Jurkat, Clone E6-1 (cell line): Measurements from ENCODE around the gene CEP63. TPM values are rescaled to one million over a fixed set of nuclear protein-coding genes. Genes with fewer than 3 reads are reported as not detected.

Experiments
- DNase-seq: peaks from one replicate; pipeline ENCODE4 v3.0.0-alpha.2; 2011; ENCODE audit warnings: low read depth, low spot score
- H3K4me3 ChIP-seq: 2 replicates; pipeline ENCODE4 v1.5.1; 2011; ENCODE audit warnings: mild to moderate bottlenecking, low read length, control low read depth, moderate library complexity
- polyA plus RNA-seq: library from polyadenylated mRNA; unstranded; fragments of >200 nt; gene quantifications from one replicate; pipeline ENCODE4 v1.2.1, GENCODE V29; 2012; ENCODE audit warnings: missing spikeins; ENCODE audit not compliant: insufficient read length, insufficient read depth

CEP63 gene
- polyA plus RNA-seq = 59.2 TPM

DNA sequence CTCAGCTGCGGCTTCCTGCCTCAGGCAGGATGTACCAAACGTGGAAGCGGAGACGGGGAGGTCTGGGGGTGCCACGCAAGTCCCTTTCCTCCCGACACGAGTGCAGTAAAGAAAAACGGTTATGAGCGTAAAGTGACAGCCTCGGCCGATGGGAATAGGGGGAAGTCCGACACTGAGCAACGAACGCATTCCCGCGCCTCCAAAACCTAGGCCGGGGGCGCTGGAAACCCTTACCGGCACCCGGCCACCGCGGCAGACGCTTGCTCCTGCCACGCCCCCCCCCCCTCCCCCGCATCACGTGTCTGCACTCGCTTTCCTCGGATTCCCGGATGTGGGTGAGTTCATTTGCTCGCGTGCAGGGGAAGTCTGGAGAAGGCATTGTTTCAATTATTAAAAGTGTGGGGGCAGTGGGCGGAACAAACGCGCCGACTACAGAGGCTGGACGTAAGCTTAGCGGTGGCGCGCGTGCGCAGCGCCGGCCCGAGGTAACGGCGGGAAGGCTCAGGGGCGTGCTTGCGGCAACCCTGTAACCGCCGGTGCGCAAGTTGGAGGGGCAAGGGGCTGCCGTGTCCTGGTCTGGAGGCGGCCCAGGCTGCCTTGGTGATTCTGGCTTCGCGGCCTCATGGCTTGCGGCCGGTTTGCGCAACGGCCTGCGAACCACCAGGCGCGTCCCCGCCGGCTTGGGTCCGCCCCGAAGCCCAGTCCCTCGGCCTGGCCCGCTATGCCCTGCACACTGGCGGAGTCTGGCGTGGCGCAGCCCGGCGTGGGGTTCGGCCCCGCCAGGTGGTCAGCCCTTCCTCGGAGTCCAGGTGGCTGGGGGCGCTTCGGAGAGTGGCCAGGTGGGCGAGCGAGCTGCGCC is at the start of gene CEP63, which contains the start of gene ANAPC13:
CEP63 (plus strand) TSS at position 340 of the 859 bp plus-strand sequence. CDS start 9,264 bp downstream, outside the sequence.
ANAPC13 (minus strand) TSS at position 268 of the 859 bp plus-strand sequence. CDS start 3,081 bp downstream, outside the sequence.
- DNase-seq = peak; percentile 99

DNA sequence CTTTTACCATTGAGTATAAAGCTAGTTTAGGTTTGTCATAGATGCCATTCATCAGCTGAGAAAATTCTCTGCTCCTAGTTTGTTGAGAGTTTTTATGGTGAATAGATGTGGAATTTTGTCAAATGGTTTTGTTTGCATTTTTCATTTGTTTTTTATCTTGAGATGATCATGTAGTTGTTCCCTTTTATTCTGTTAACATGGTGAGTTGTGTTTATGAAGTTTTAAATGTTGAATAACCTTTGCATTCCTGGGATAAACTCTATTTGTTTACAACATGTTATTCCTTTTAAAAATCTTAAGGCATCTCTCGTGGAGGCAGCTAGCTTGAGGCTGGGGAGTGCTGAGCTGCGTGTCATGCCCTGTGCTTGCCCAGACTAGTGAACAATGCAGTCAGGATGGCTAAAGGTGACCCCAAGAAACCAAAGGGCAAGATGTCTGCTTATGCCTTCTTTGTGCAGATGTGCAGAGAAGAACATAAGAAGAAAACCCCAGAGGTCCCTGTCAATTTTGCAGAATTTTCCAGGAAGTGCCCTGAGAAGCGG is 48.6 kb upstream of the CEP63 start:
- DNase-seq = no peak
- H3K4me3 ChIP-seq = no peak overlapping the region

More for the DNA sequence above, at the start of gene CEP63, which contains the start of gene ANAPC13:
- peak within 1 kb of the TSS; percentile 92 for H3K4me3 ChIP-seq

DNA sequence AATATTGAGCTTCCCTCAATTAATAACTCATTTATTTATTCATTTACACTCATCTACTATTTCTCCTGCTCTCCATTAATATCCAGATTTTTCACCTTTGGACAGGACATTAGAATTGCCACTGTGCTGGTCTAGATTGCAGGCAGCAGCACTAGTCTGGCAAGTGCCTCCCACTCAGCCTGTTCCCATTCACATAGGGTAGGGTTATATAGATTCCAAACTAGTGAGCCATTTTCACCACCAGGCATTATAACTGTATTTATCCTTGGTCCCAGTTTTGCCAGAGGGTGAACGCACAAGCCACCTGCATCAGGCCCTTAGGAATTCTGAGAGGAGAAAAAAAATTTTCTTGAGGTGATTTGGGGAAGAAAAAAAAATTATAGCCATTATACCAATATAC is 44.5 kb upstream of the CEP63 start:
- no peak for DNase-seq
- no peak overlapping the region for H3K4me3 ChIP-seq

DNA sequence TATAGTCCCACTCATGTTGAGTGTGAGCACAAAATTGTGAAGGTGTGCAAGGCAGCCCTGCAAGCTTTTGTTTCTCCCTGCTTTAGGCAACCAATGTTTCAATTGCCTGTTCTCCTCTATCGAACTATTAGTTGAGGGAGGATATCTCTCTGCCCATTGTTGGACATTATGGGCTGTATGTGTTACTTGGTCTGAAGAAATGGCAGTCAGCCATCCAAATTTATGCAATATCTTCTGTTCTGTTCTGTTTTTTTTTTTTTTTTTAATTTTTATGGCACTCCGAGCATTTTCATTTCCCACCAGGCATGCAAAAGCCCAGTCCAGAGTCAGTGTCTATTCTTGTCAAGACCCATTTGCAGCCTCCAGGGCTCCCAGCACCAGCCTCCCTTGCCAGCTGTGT is 44.0 kb upstream of the CEP63 start:
- no peak overlapping the region for H3K4me3 ChIP-seq
- DNase-seq = no peak

DNA sequence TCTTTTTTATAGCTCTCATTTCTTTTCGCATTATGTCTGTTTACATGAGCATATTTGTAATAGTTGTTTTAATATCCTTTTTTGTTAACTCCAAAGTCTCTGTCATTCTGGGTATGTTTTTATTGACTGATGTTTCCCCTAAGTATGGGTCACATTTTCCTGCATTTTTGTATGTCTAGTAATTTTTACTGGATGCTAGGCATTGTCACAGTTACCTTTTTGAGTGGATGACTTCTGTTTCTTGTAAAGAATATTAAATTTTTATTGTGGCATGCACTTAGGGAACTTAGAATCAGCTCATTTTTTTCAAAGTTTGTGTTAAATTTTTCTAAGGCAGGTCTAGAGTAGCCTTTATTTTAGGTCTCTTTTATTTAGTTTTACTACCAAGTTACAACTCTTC is 40.8 kb upstream of the CEP63 start:
- no peak overlapping the region for H3K4me3 ChIP-seq
- no peak for DNase-seq

DNA sequence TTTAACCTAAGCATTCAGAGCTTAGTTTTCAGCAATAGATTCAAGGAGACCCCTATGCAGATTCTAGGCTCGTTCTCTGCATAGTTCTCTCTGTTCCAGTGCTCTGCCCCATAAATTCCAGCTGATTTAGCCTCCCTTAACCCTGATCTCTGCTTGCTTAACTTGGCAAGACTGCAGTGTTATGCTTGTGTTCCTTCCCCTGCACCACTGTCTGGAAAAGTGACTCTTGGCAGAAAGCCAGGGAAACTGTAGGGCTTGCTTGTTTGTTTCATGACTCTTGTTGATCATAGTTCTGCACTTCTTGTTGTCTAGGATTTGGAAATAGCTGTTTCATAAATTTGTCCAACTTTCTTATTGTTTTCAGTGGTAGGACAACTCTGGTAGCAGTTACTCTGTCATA is 40.2 kb upstream of the CEP63 start:
- H3K4me3 ChIP-seq = no peak overlapping the region
- no peak for DNase-seq

DNA sequence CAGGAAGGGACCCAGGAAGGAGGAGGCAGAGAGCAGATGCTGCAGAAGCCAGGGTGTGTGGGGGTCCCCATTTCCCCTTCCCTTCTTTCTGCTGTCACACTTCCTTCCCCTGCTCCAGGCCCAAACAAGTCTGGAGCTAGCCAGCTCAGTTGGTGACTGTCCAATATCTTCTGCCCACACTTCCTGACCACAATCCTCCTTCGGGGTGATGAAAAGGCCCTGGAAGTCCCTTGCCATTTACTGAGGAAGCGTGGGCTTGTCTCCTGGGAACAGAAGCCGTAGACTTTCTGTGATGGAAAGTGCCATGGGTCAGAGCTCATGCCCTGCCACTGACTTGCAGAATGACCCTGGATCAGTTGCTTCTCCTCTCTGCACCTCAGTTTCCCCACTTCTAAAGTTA is 39.1 kb upstream of the CEP63 start:
- H3K4me3 ChIP-seq = no peak overlapping the region
- DNase-seq = no peak

DNA sequence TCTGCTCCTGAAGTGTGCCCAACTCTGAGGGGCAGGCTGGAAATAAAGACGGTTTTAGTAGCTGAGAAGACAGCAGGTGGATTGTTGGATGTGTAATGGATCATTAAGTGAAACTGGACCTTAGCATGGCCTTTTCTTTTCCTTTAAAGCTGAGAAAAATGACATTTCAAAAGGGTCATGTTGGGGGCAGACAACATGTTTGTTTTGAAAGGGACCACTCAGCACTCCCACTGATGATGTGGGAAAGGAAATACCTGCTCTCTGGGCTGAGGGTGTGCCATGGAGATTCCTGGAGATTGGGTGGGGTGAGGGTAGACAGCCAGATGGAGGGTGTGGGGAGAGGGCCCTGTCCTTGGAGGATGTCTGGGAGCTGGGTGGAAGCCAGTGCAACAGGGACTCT is 38.5 kb upstream of the CEP63 start:
- no peak overlapping the region for H3K4me3 ChIP-seq
- no peak for DNase-seq

DNA sequence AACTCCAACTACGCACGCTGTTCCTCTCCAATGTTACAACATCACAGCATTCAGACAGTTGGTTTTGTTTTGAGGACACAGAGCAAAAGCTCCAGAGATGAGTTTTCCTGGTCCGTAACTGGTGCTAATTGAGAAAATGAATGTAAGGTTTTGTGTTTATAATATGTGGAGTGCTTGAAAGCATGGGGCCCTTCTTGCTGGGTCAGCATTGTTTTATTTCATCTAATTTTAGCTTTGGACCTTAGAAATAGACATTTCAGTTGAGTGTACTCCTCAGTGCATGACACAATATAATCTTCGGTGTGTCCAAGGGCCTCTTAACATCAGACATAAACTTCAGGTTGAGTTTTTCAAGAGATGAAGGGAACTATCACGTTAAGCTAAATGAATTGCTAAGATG is 37.2 kb upstream of the CEP63 start:
- no peak for DNase-seq
- no peak overlapping the region for H3K4me3 ChIP-seq

DNA sequence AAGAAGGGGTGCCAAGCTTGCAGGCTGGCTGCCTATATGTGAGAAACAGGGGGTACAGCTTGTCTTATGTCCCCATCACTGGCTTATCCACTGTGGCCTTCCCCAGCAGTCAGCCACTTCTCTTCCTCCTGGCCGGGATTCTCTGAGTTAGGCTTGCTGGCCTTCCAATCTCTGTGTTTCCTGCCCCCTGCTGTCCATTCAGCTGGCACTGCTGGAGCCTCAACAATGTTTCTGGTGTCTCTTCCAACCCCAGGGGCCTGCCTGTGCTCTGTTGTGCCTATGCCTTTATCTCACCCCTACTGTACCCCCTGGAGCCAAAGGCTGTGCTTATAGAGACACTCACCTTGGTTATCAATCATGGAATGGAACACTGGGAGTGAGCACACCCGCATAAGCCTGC is 36.6 kb upstream of the CEP63 start:
- no peak overlapping the region for H3K4me3 ChIP-seq
- DNase-seq = no peak

DNA sequence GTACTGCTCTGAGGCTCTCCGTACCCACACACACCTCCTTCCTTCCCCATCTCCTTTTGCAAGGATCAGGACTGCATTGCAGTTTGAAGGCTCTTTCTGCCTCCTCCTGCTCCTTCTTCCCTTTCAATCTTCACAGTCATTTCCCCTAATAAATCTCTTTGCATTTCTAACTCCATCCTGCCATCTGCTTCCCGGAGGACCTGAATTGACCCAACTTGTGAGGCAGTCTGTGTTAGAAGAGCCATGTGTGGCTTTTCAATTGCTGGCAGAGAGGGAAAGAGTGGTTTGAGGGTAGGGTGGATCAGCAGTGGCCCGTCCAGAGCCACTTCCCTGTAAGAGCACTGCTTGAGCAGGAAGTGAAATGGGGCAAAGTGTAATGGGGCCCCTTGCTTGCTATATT is 35.9 kb upstream of the CEP63 start:
- DNase-seq = no peak
- H3K4me3 ChIP-seq = no peak overlapping the region

DNA sequence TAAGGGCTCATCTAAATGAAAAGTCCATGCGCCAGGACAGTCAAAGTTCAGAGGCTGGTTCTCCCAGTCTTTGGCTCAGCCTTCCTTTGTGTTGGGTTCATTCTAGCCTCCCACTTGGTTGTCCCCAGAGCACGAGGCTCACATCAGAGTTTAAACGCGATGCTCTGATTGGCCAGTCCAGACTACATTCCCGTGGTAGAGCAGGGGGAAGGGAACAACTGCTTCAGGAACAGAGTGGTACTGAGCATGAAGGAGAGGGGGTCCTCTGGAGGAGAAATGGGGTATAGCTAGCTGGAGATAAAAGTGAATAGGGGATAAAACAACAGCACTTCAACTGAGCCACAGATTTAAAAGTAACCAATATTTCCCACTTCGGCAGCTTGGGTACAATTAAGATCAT is 32.2 kb upstream of the CEP63 start:
- H3K4me3 ChIP-seq = no peak overlapping the region
- DNase-seq = no peak

DNA sequence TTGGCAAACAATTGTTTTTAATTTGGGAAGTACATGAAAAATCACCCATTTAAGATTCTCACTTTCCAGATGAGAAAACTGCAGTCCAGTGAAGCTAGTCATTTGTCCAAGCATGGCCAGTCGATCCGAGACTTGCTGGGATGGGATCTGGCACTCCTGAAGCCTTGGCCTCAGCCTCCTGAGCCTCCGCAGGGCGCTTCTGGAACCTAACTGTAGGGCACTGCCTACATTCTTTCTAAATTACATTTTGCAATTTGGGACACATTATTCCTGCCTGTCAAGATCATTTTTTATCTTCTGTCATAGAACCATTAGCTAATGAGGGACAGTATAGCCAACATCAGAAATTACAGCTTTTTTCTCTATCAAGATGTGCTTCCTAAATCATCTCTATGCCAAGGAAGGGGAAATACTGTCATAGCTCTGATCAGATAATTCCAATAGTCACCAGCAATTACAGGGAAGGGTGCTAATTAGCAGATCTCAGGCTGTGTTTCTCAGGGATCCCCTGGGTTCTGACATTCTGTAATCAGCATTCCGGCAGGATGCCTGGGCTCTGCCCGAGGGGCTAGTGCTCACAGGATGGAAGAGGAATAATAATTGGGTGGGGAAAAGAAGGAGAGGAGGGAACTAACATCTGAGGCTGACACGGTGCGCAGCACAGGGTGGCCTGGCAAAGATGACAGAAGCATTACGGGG is 28.3 kb upstream of the CEP63 start:
- no peak for DNase-seq
- no peak overlapping the region for H3K4me3 ChIP-seq

DNA sequence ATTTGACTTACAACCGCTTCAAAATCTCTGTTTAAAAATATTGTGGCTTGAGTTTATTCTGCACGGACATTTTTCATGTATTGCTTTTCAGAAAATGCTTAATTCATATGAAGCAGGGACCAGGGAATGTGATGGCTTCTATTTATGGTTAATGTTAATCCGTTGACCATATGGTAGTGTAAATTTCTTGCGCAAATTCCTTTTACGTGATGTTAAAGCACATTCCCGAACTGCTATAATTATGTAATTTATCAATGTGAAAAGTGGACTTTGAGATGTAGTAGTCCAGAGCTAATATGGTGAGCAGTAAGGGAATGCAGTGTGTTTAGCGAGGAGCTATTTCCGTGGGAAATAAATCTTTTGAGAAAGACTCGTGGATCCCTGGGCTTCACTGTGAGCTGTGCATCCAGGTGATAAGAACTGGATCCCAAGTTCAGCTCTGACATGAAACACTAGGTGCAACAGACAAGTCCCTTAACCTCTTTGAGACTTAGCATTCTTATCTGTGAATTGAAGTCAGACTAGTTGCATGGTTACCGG is 27.4 kb upstream of the CEP63 start:
- no peak for DNase-seq
- H3K4me3 ChIP-seq = no peak overlapping the region

DNA sequence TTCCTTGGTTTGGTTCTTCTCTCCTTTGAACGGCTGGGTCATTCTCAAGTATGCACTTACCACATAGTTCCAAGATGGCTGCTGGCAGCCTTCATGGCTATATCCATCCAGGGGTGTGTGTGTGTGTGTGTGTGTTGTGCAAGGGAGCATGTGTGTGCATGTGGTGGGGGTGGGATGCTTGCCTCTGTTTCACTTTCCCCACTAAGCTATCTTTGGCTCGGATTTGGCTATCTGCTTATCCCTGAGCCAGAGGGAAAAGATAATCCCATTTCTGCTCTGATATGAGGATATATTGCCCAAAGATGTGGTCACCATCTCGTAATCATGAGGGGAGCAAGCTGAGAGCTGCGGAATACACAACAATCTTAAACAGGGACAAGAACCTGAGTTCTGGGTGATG is 26.3 kb upstream of the CEP63 start:
- DNase-seq = no peak
- no peak overlapping the region for H3K4me3 ChIP-seq

DNA sequence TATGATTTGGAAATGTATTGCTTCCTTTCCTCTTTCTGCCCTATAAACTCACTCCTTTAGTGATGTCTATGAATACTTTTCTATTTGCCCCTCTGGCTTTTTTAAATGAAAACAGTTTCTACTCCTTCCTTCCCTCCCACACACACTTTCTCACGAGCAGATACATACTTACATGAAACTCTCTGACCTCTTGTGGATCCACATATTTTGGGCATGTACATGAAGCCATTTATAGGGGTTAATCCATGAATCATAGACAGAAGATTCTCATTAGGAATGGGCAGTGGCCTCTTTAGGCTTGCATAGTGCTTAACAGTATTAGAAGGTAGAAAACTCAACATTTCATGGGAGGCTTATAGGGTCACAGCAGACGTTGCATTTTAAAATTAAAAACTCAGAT is 24.9 kb upstream of the CEP63 start:
- no peak for DNase-seq
- no peak overlapping the region for H3K4me3 ChIP-seq

DNA sequence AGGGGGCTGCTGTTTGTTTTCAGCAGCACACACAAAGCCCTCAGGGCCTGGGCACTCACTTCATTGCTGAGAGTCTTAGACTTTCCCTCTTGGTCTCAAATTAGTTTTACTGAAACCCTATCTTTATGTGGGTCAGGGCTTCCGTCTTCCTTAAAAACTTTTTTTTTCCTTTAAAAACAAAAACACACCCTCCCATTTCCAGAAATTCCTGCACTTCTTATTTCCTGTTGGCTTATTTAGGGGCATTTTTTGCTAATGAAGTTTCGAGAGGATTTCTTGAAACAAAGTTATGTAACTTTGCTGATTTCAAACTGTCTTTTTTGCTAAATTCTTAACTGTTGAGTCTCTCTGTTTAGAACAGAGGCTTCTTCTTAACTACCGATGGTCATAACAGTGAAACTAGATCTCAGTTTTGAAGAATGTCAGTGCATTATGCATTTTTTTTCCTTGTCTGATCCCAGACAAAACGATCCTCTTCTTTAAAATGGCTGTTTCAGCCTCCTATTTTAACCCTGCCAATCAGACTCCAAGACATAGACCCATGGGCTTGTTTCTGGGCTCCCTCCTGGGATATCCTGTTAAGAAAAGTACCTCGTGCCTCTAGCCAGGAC is 23.4 kb upstream of the CEP63 start:
- no peak overlapping the region for H3K4me3 ChIP-seq
- no peak for DNase-seq

DNA sequence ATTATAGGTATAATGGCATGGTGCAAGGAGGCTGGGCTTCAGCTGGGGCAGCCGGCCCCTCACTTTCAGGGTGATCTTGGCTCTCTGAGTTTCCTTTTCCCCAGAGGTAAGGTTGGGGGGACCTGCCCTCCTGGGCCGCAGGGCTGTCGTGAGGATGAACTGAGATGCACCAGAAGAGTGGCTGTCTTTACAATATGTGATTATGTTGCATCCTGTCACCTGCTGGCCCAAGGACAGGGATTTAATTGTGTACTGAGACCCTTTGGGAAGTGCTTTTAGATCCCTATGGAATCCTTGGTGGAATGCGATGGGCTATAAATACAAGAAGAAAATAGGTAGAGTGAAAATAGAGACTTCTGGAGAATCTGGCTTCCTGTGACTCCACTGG is 22.2 kb upstream of the CEP63 start:
- no peak overlapping the region for H3K4me3 ChIP-seq
- no peak for DNase-seq

DNA sequence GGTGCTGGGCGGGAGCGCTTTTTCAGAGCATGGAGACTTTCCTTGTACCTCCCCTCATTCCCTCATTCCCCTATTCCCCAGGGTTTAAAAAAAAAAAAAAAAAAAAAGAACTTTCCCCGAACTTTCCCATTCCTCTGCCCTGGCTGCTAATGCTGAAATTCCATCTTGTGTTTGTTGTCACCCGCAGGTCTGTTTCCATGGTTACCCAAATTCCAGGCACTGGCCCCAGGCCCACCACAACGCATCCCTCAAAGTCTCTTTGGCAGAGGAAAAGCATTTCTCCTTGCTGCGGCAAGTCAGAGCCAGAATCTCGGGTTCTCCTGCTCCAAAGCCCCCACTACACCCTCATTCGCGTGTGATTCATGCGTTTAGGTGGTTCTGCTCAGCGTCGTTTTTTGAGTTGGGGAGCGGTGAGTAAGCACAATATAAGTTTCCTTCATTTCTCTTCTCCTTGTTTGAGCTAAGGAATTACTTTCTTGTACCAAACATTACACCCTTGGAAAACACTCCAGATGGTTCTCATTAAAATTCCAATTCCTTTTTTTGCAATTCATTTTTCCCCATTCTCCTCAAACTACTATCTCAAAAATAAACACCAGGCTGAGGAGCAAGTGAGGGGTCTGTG is 21.7 kb upstream of the CEP63 start:
- H3K4me3 ChIP-seq = no peak overlapping the region
- DNase-seq = no peak
